Subcutaneous abdominal adipose tissue (tissue), 5 donors: ENCODE data around the gene PPFIBP2.

Experiments used
- H3K27ac ChIP-seq: one replicate; pipeline ENCODE4 v1.7.0; 2013; ENCODE audit warnings: low read depth, mild to moderate bottlenecking, inconsistent platforms, low read length, moderate library complexity
- H3K27me3 ChIP-seq, 5 donors: one replicate each; pipeline ENCODE4 v1.7.0; 2013; ENCODE audit warnings: low read length in 5 of 5, inconsistent platforms in 1 of 5; ENCODE audit not compliant: control insufficient read depth in 5 of 5, insufficient read depth in 4 of 5
- H3K36me3 ChIP-seq, 5 donors: one replicate each; pipeline ENCODE4 v1.7.0; 2013; ENCODE audit warnings: low read length in 5 of 5; ENCODE audit not compliant: control insufficient read depth in 5 of 5, insufficient read depth in 5 of 5
- H3K4me1 ChIP-seq, 5 donors: one replicate each; pipeline ENCODE4 v1.7.0; 2013; ENCODE audit warnings: low read length in 5 of 5, mild to moderate bottlenecking in 3 of 5, moderate library complexity in 1 of 5; ENCODE audit not compliant: control insufficient read depth in 5 of 5, insufficient read depth in 5 of 5
- H3K4me3 ChIP-seq, 5 donors: one replicate each; pipeline ENCODE4 v1.7.0; 2013; ENCODE audit warnings: low read length in 5 of 5, low read depth in 1 of 5
- H3K9ac ChIP-seq, 5 donors: one replicate each; pipeline ENCODE4 v1.7.0; 2013; ENCODE audit warnings: low read length in 5 of 5, mild to moderate bottlenecking in 4 of 5, moderate library complexity in 3 of 5
- H3K9me3 ChIP-seq, 5 donors: one replicate each; pipeline ENCODE4 v1.7.0; 2013; ENCODE audit warnings: low read length in 5 of 5; ENCODE audit not compliant: control insufficient read depth in 5 of 5
- donor health status: healthy.
- donor health status: healthy.
- donor health status: healthy.
- donor health status: healthy.
- donor health status: healthy.

The PPFIBP2 gene

GRCh38 chr11:7591107-7591894, 77.5 kb downstream of the PPFIBP2 start:
- Histone ChIP-seq H3K27ac (peak overlapping the region; percentile 43), H3K9me3 (no peaks in the 10 kb centered on the region), H3K4me1 (peaks cover 0 to 65% (median 44%) of the 10 kb centered on the region in 5 donors)

GRCh38 chr11:7591987-7592386, 78.2 kb downstream of the PPFIBP2 start:
- Histone ChIP-seq H3K36me3 (peaks cover 0 to 4% (median 0%) of the 10 kb centered on the region in 5 donors), H3K9me3 (no peaks in the 10 kb centered on the region), H3K4me3 (no peak overlapping the region), H3K9ac (peak overlapping the region in 1 of 5 donors; percentile 6), H3K4me1 (peaks cover 0 to 58% (median 38%) of the 10 kb centered on the region in 5 donors), H3K27me3 (no peaks in the 10 kb centered on the region), H3K27ac (peak overlapping the region; percentile 43)

More at GRCh38 chr11:7591107-7591894, 77.5 kb downstream of the PPFIBP2 start:
- no peak overlapping the region for H3K9ac ChIP-seq
- H3K27me3 ChIP-seq = no peaks in the 10 kb centered on the region
- peaks cover 0 to 3% (median 0%) of the 10 kb centered on the region in 5 donors for H3K36me3 ChIP-seq
- H3K4me3 ChIP-seq = no peak overlapping the region

DNA sequence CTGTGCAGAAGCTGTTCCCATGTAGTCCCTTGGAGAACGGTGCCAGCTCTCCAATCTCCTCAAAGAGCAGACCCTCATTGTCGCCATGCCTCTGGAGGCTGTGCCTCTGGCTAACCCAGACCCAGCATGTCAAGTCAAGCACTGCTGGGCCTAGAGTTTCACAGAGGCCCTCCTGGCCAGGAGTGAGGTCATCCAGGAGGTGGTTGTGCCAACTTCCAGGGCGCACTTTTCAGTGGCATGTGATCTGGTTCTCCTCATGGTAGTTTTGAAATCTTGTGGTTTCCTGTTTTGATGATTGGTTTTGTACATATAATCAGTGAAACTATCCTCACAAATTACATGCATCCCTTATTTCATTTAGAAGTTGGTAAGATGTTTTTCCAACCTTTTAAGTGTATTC, 78.9 kb downstream of the PPFIBP2 start:
- Histone ChIP-seq H3K4me3 (no peak overlapping the region), H3K4me1 (peaks cover 0 to 51% (median 32%) of the 10 kb centered on the region in 5 donors), H3K9ac (no peak overlapping the region), H3K27ac (peak overlapping the region; percentile 43), H3K9me3 (no peaks in the 10 kb centered on the region), H3K36me3 (peaks cover 0 to 11% (median 6%) of the 10 kb centered on the region in 5 donors), H3K27me3 (no peaks in the 10 kb centered on the region)

DNA sequence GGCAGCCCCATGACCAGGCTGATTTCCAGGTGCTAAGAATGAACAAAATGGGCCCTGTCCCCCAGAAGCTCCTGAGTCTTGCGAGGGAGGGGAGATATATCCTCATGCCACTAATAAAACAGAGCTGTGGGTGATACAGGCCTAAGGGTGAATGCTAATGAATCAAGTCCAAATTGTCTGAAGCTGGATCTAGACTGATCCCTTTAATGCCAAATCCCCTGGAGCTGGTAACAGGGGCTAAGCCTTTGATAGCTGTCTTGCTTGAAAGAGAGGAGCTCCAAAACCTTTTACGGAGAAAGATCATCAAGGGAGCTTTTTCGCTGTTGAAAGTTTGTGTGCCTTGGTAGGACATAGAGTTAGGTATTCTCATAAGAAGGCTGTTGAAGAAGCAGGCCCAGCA, 79.7 kb downstream of the PPFIBP2 start:
- no peaks in the 10 kb centered on the region for H3K27me3 ChIP-seq
- peak overlapping the region; percentile 43 for H3K27ac ChIP-seq
- no peak overlapping the region for H3K9ac ChIP-seq
- peaks cover 0 to 46% (median 30%) of the 10 kb centered on the region in 5 donors for H3K4me1 ChIP-seq
- no peak overlapping the region for H3K4me3 ChIP-seq
- no peaks in the 10 kb centered on the region for H3K9me3 ChIP-seq
- peaks cover 0 to 13% (median 7%) of the 10 kb centered on the region in 5 donors for H3K36me3 ChIP-seq

DNA sequence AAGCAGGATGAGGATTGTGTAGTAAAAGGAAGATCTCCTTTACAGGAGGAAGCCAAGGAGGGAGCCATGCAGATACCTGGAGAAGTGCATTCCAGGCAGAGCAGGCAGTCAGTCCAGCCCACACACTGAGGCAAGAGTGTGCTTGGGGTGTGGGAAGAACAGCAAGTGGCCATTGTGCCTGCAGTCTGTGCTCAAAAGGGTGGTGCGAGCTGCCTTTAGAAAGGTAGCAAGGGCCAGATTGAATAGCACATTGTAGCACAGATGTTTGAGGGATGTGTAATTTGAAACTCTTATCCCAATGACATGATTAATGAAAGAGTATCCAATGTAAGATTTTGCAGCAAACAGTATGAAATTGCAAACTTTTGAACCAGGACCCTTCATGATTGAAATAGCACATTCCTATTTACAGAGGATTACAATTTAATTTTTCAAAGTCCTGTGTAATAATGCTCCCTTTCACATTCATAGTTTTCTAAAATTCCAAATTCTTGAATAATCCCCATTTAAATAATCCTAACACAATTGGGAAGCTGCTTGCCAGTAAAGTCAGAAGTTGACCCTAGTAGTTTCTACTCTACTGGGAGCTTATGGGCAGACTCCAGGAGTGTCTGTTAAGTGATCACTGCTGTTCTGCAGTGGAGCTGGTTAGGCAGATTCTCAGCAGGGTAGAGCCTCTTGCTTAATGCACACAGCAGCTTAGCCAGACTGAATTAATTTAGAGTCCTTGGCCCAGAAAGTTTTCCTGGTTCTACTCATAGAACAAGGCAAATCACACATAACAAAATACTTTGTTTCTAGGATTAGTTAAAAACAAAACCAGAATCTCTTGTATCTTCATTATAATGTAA, 81.4 kb downstream of the PPFIBP2 start:
- H3K36me3 ChIP-seq = peaks cover 0 to 13% (median 7%) of the 10 kb centered on the region in 5 donors
- no peak overlapping the region for H3K4me3 ChIP-seq
- H3K9me3 ChIP-seq = no peaks in the 10 kb centered on the region
- H3K4me1 ChIP-seq = peaks cover 0 to 49% (median 33%) of the 10 kb centered on the region in 5 donors
- no peaks in the 10 kb centered on the region for H3K27me3 ChIP-seq
- H3K9ac ChIP-seq = peak overlapping the region in 1 of 5 donors; percentile 35
- peak overlapping the region; percentile 57 for H3K27ac ChIP-seq

- Histone ChIP-seq H3K4me1 (peaks cover 0 to 49% (median 33%) of the 10 kb centered on the region in 5 donors), H3K27ac (peak overlapping the region; percentile 57)
These were observed 82.2 kb downstream of the PPFIBP2 start for GRCh38 chr11:7595951-7596350.

DNA sequence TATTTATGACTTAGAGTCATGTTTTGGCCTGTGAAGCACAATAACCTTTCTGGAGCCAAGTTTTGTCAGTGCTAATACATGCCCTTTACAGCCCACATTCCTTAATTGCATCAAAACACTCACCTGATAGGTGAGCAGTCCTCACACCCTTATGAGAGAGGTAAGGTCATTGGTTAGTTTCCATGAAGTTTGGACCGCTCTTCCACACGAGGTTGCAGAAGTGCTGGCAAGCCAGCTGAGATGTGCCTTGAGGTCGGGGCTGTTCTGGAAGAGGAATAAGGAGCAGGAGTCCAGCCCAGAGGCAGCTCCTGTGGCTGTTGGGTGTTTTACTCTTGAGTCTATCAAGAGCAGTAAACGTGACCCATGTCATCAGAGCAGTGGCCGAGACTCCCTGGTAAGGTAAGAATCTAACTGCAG, 83.2 kb downstream of the PPFIBP2 start:
- Histone ChIP-seq H3K36me3 (peaks cover 0 to 13% (median 10%) of the 10 kb centered on the region in 5 donors), H3K27me3 (no peaks in the 10 kb centered on the region), H3K9ac (no peak overlapping the region), H3K4me3 (no peak overlapping the region), H3K9me3 (no peaks in the 10 kb centered on the region), H3K27ac (no peak overlapping the region), H3K4me1 (peaks cover 0 to 45% (median 30%) of the 10 kb centered on the region in 5 donors)

More at GRCh38 chr11:7595951-7596350, 82.2 kb downstream of the PPFIBP2 start:
- Histone ChIP-seq H3K27me3 (no peaks in the 10 kb centered on the region), H3K36me3 (peaks cover 0 to 13% (median 10%) of the 10 kb centered on the region in 5 donors), H3K9me3 (no peaks in the 10 kb centered on the region), H3K9ac (no peak overlapping the region), H3K4me3 (no peak overlapping the region)

DNA sequence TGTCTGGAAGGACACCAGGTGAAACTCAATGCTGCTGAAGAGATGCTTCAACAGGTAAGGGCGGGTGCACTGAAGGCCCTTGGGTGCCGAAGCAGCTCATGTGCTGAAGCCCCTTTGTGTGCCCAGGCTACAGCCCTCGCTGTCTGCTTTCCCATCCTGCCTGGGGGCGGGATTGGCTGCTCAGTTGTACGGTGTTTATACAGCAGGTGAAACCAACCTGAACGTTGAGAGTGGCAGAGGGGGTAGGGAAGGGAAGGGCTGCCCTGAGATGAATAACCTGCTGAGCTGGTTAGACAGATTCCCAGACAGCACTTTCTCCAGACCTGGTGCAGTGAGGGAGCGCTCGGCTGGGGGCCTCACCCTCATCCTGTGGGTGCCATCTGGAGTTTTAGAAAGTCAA, 83.8 kb downstream of the PPFIBP2 start:
- no peaks in the 10 kb centered on the region for H3K9me3 ChIP-seq
- no peak overlapping the region for H3K9ac ChIP-seq
- H3K36me3 ChIP-seq = peaks cover 0 to 13% (median 10%) of the 10 kb centered on the region in 5 donors
- H3K27ac ChIP-seq = no peak overlapping the region
- H3K27me3 ChIP-seq = no peaks in the 10 kb centered on the region
- no peak overlapping the region for H3K4me3 ChIP-seq
- H3K4me1 ChIP-seq = peaks cover 0 to 45% (median 33%) of the 10 kb centered on the region in 5 donors

DNA sequence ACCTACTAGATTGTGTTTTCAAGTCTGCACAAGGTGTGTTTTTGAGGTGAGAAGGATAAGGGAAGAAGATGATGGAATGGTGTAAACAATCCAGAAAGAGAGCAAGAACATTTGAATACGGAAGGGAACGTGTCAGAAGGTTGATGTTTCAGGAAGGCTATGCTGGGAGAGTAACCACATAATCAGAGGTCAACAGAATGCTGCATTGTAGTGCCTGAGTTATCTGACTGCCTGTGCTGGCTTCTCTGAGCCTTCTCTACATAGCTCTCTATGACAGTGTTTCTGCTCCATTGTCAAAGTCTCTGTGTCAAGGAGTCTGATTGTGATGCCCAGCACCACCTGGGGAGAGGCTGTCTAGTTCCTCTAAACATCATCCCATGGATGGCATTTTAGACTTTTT, 85.4 kb downstream of the PPFIBP2 start:
- Histone ChIP-seq H3K4me1 (peaks cover 0 to 47% (median 38%) of the 10 kb centered on the region in 5 donors), H3K9ac (no peak overlapping the region), H3K9me3 (no peaks in the 10 kb centered on the region), H3K4me3 (no peak overlapping the region), H3K27me3 (no peaks in the 10 kb centered on the region), H3K36me3 (peaks cover 0 to 16% (median 10%) of the 10 kb centered on the region in 5 donors), H3K27ac (no peak overlapping the region)
